H1 (cell line): Measurements from ENCODE around the gene SLC1A3. TPM values are rescaled to one million over a fixed set of nuclear protein-coding genes. Genes with fewer than 3 reads are reported as not detected.

Experiments used
- polyA plus RNA-seq, 7 experiments: library from polyadenylated mRNA; depleted of rRNA in 3 of 7; stranded (reverse) in 5 of 7; unstranded in 2 of 7; fragments of >200 nt in 5 of 7; fragments of 200-250 nt in 2 of 7; gene quantifications; 1 replicate in 5 of 7; 2 replicates in 1 of 7; 4 replicates in 1 of 7; pipeline versions ENCODE4 v1.2.1 to v1.2.3, GENCODE V29; 2011 to 2013; ENCODE audit warnings: missing spikeins in 2 of 7, mixed read lengths in 2 of 7
- total RNA-seq: library from RNA; stranded (reverse); fragmentation: NEBNext Ultra II Directional; extraction: Animal tissue kit (Norgen Biotek cat#: 25700); gene quantifications from 2 replicates; pipeline ENCODE4 v1.2.1, GENCODE V29; 2021
- TF ChIP-seq, protein P1 (sequence below): IDR thresholded peaks from 2 replicates; pipeline ENCODE4 v1.6.1; 2012; ENCODE audit warnings: low read length, inconsistent platforms
- TF ChIP-seq, protein P2 (sequence below): IDR thresholded peaks from 2 replicates; pipeline ENCODE4 v1.6.1; 2012; ENCODE audit warnings: inconsistent platforms

Gene SLC1A3
- total and polyA plus RNA-seq, 2 of the 8 experiments (the other 6 are each of a cell fraction or from before 2014, with no cell fraction given), result 26.7 to 35.3 TPM

GRCh38 chr5:36667824-36668223 is 61.4 kb downstream of the SLC1A3 start (continued):
- TF ChIP-seq, protein P1, sequence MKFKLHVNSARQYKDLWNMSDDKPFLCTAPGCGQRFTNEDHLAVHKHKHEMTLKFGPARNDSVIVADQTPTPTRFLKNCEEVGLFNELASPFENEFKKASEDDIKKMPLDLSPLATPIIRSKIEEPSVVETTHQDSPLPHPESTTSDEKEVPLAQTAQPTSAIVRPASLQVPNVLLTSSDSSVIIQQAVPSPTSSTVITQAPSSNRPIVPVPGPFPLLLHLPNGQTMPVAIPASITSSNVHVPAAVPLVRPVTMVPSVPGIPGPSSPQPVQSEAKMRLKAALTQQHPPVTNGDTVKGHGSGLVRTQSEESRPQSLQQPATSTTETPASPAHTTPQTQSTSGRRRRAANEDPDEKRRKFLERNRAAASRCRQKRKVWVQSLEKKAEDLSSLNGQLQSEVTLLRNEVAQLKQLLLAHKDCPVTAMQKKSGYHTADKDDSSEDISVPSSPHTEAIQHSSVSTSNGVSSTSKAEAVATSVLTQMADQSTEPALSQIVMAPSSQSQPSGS, result no peak
- TF ChIP-seq, protein P2, sequence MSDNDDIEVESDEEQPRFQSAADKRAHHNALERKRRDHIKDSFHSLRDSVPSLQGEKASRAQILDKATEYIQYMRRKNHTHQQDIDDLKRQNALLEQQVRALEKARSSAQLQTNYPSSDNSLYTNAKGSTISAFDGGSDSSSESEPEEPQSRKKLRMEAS, result no peak
